ENCODE results near the gene BARHL2.

Gene BARHL2

DNA sequence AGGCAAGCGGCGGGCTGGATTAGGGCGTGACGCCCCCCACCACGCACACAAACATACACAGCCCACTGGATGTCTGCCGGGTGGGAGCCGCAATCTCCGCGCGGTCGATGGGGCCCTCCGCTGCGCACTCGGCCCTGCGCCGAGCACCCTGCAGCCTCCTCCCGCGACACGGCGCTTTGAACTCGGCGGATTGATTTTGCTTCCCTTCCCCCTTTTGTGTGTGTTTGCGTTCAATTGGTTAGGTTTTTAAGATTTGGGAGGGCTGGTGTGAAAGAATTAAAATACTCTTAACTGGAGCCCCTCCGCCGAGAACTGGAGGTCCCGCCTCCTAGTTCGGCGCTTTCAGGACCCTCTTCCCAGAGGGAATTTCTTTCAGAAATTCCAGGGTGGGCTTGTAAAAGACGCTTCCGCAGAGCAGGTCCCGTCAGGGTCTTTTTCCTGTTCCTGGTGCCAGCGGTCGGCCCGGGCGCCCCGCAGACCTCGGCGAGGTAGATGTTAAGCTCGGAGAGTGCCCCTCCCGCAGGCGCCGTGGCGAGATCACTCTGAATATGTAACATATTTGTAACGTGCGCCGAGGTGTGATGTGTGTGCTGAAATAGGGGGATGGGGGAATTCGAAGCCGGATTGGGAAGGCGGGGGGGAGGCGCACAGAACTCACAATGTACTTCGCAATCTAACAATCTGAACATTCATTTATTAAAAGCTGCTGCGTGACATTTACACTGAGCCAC, 8.0 kb upstream of the BARHL2 start:
- DNase-seq (ENCODE audit: low read depth): no peak

DNA sequence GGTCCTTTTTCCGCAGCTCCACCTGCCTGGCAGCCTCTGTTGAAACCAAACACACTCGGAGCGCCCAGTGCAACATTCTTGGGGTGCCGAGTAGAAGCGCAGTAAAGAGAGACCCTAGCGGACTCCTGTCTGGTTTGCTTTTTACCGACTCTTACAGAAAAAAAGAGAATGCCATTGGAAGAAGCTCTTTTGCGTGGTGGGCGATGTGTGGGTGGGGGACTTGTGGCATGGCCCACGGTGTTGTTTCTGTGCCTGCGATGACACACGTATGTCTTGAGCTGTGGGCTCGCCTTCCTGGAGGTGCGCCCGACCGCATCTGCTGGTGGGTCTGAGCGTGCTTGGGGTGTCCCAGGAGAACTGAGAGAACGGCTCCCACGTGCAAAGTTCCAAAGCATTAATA, 7.3 kb upstream of the BARHL2 start:
- DNase-seq (ENCODE audit: low read depth): no peak

DNA sequence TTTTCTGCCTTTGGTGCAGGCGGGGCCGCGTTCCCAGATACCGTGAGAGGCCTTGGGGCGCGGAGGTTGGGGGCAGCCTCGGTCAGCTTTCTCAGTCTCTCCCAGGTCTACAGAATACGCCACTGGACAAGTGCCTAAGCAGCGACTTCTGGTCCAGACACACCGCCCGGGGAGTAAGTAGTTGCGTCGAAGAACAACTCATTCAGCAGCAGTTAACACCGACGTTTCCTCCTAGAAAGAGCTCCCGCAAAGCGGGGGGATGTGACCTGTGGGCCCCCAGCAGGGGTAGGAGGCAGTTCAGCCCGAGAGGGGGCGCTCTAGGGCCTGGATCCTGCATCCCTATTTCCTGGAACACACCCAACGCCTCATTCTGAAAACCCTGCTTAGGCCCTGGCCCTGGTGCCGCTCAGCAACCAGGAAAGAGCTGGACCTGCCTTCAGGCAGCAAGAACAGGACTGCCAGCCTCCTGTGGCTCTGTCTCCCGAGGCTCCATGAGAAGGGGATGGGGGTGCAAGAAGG, 6.5 kb upstream of the BARHL2 start:
- DNase-seq (ENCODE audit: low read depth): no peak

DNA sequence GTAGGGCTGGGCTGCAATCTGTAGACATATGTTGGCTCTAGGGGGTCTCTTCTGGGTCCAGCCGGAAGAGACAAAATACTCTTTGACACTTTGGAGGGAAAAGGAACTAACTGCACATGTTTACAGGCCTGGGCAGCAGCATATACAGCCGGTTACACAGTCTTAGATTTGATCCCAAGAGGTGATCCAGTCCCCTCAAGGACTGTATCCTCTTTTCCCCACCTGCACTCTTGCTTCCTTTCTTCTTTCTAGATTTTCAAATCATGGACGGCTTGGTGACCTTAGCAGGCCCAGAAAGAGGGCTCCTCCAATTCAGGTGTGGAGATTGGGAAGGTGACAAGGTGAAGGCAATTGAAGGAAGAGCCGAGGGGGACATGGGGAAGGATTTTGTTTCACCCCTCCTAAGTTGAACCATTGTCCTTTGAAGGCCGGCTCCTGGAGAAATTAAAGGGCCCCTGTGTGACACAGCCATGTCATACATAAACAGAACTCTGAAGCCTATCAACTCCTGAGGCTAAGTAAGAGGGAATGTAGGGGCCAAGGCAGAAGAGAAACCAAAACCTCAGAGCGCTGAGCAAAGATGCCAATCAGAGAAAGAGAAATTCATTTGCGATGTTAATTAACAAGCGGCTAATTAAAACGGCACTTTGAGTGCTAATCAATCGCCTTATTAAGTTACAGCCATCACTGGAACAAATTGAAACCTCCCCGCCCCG, 5.9 kb upstream of the BARHL2 start:
- no peak for DNase-seq (ENCODE audit: low read depth)

DNA sequence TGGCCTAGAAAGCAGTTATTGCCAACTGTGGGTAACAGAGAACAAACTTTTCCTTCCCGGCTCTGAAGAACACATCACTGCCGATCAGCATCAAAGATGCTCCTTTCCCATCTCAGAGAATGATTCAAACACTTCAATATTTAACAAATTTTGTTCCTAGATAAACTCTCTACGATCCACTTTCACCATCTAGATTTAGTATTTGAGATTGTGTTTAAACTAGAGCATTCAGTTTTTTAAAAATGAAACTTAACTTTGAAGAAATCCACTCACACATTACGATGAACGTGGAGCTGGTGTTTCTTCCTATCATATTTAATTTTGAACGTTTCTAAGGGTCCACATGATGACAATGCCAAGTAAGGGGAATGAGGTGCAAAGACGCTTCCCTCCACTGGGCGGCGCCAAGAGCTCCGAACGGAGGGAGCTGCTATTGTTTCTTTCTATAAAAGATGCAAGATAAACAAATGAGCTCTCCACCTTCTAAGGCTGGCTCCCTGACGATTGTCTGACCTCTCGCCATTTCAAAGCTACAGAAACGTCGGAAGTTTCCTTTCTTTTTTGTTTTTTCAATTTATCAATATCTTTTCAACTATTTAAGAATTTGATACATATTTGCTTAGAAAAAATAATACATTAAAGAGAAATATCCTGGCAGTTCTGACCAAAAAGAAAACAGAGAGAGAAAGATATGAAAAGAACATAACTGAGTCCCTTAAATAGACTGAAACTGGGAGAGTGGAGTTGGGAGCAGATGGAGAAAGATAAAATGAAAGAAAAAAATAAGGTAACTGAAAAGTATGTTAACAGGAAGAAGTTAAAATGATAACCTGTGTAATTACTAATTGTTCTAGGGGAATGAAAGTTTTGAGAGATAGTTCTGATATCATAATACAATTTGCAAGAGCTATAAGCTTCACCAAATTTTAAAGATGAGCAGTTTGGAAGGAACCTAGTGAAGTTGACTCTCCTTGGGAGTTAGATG, 4.4 kb upstream of the BARHL2 start:
- DNase-seq (ENCODE audit: low read depth): no peak

DNA sequence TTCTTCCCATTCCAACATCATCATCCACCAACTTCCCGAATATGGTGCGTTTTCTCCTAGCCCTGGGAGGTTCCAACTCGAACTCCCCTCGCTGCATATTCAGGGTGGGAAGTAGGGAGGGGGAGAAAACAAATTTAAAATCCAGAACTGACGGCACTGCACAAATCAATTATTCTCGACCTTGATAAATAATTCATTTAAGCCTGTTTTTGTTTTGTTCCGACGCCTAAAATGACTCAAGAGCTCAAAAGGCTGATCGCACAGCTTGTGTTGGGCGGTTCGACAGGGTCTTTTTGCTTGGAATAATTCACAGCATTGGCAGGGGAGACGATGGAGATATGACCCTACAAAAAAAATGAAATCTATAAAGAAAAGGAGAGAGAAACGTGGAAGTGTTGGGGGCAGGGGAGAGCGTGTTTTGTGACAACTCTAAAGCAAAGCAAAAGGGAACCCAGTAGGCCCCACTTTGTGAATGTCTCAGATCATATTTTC, 3.1 kb upstream of the BARHL2 start:
- DNase-seq (ENCODE audit: low read depth): no peak

DNA sequence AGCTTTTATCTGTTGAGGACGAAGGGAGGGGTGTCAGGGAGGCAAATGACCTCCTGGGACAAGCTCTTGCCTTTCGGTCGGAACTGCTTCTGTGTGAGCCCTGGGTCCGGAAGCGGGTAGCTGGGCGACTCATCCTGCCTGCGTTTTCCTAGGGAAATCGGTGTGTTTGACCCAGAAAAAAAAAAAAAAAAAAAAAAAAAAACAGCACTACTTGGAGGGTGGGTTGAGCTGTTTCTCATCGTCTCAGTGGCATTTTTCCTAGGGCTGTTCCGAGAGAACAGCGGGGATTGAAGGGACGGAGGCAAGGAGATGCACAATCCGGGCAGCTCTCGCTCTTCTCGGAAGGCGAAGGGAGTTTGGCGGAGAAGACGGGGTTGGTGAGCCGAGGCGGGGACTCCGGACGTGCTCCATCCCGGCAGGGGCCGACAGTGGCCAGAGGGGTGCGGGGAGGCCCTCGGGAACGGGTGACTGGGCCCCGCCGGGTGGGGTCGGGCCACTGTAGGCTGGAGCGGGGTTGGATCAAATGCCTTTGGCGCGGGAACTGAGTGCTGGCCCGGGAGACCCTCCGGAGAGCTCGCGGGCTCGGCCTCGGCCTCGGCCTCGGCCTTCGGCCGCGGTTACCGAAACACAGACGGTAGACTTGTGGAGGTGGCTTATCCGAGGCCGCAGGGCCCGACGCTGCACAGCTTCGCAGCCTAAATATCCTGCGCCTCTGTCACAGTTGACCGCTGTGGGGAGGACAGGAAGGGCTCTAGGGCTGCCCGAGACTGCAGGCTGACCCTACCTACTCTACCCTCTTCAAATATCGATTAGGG, 2.4 kb upstream of the BARHL2 start:
- no peak for DNase-seq (ENCODE audit: low read depth)

DNA sequence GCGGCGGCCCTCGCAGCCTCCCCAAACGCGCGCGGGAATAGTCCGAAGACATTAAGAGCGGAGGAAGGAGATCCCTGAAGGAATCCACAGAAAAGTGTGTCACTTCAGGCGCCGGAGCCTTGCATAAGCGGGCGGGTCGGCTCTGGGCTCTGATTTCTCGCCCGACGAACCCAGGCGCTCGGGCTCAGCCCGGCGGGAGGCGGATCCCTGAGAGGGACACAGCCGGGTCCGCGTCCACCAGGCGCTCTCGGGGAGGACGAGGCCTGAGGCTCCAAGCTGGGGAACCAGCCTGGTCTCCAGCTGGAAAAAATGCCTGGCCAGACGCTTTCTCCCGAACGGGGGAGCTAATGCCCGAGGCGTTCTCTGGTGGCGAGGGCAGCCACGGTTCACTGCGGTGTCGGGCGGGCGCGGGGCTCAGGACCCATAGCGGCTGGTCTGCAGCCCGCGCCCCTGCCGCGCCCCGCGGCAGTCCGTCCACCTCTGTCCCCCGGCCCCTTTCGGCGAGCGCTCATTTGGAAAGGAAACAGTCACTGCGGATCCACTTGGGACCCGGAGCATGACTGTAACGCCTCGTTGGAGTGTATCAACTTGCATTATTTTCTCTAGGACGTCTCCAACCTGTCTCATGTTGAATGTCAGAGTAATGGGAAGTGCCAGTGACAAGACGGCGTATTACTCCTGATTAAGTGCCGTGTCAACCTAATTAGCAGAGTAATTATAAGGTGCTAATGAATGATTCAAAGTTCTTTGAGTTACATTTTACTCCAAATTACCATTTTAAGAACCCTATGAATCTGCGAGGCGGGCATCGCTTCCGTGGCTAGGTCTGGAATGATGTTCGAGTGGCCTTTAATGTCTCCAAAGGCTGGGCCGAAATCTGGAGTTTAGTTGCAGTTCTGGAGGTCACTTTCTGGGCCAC, 1.6 kb upstream of the BARHL2 start:
- no peak for DNase-seq (ENCODE audit: low read depth)

DNA sequence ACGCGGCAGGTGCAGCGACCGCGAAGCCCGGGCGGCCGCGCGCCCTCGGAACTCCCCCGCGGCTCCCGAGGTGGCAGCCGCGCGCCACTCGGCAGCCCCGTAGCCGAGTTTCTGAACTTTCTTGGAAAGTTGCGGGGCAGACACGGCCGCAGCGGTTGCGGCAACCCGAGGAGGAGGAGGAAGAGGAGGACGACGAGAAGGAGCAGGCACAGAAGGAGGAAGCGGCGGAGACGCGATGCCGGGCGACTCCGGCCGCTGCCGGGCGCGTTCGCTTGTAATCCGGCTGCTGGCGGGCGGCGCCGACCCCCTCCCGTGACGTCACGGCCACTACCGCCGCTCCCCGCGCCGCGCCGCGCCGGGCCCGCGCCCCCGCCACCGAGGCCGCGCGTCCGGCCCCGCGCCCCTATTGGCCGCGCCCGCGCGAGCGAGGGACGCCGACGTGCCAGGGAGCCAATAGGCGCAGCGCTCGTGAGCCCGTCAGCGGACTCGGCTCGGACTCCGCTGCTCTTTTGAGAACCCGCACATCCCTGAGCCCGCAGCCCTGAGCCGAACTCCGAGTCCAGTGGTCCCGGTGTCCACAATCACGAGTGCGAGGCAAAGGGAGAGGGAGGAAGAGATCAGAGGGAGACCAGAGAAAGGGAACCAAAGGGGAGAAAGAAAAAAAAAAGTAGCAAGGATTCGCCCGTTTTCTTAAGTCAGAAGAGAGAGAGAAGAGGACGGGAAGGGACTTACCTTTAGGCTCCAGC, 736 bp upstream of the BARHL2 start:
- DNase-seq (ENCODE audit: low read depth): no peak

DNA sequence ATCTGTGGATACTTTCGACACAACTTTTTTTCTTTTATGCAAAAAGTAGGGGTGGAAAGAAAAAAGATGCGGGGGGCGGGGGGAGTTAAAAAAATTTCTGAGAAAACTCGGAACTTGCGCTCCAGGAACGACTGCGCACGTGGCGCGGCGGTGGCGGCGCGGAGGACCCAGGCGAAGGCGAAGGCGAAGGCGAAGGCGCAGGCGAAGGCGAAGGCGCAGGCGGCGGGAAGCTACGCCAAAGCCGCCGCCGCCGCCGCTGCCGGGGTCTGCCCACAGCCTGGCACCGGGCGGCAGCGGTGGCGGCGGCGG, 208 bp upstream of the BARHL2 start:
- no peak for DNase-seq (ENCODE audit: low read depth)

DNA sequence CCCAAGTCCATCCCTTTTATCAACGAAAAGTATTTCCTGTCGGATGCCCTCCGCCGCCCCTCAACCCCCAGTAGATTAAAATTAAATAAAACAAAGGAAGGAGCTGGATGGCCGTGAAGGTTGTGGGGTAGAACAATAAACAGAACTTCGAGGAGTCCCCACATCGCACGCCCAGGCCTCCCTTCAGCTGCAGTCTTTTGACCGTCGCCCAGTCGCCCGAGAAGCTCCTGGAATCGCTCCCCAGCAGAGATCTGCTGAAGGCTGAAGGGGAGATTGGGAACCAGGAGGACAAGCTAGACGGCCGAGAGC, 905 bp downstream of the BARHL2 start:
- no peak for DNase-seq (ENCODE audit: low read depth)

DNA sequence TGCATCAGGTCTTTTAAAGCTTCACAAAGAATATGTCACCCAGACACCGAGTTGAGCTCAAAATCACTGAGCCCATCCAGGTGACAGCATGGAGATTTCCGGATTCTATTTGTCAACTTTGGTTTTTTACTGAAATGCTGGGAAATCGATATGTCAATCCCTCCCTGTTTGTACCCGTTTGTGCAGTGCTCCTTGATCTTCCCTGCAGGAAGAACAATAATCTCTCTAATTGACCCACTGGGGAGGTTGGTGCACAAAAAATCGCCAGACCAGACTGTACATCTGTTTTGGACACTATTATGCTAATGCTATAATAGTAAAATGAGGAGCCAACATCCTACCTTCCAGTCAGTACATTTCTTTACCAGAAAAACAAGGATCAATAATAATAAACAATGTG, 1.8 kb downstream of the BARHL2 start:
- DNase-seq (ENCODE audit: low read depth): no peak

DNA sequence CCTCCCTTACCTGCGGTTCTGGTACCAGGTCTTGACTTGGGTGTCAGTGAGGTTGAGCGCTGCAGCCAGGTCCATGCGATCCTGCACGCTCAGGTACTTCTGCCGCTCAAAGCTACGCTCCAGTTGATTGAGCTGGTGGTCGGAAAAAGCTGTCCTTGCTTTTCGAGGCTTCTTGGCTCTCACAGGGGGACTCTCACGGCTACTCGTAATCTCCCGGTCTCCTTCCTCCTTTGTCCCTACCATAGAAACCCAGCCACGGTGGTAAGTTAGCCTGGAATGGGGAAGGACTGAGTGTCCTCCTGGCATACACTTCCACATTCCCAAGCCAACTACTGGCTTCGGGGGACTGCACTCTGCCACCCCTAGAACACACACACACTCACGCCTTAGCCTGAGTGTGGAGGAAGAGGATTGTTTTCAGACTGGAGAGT, 2.6 kb downstream of the BARHL2 start:
- no peak for DNase-seq (ENCODE audit: low read depth)

DNA sequence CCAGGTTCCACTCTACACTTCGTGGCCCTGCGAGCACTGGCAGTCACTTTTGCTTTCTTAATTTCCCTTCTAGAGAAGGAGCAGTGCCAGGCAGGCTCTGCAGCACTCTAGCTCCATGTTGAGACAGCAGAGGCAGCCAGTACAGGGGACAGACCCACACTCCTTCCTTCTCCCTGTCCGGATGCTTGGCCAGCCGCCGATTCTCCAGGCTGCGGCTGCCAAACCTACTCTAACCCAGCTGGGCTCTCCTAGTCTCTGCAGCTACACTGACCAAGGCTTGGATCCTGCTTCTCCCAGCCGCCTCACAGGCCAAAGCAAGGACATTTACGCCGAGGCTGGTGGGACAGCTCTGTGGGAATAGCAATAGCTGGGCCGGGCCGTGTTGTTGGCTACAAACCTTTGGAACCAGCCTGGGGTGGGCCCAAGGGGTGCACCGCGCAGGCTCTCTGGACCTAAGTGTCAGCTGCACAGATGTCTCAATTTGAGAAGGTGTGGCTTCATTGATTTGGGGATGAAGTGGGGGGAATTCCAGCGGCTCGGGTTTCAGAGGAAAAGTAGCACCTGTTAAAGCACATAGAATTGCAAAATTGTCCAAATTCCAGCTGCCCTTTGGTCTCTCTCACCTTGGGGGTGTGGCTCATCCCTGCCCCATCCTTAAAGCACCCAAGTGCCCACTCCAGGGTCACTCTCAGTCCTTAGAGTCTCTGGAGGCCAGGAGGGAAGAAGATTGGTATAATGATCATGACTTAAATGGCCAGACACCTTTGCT, 3.2 kb downstream of the BARHL2 start:
- no peak for DNase-seq (ENCODE audit: low read depth)

DNA sequence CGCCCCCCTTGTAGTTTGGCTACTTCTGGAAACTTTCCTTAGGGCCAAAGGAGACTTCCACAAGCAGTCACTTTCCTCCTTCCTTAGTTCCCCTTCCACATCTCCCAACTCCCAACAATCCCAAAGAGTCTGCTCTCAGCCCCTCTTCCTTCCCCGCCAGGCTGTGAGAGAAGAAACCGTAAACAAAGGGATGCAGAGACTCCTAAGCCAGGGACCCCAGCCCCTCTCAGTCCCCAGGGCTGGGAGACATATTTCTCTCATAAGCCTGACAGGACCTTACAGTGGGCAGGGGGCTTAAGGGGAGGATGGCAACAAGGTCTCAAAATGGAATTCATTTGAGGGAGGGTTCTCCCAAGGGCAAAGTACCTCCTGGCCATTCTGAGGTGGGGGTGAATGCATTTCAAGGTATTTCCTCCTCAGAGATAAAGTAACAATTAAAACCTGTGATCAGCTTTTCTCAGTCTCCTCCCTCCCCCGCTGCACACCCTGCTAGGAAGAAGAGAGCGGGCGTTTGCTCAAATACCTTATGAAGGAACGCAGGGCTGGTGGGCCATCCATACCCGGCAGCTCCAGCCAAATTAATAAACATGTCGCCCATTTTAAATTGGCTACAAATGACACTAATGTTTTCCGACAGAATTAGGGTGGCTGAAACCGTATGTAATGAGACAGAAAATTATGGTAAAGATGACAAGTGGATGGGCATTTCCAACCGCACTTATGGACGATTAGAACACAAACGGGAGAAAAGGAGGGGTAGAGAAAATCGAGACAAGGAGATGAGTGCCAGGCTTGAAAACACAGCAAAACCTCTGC, 4.0 kb downstream of the BARHL2 start:
- DNase-seq (ENCODE audit: low read depth): no peak

DNA sequence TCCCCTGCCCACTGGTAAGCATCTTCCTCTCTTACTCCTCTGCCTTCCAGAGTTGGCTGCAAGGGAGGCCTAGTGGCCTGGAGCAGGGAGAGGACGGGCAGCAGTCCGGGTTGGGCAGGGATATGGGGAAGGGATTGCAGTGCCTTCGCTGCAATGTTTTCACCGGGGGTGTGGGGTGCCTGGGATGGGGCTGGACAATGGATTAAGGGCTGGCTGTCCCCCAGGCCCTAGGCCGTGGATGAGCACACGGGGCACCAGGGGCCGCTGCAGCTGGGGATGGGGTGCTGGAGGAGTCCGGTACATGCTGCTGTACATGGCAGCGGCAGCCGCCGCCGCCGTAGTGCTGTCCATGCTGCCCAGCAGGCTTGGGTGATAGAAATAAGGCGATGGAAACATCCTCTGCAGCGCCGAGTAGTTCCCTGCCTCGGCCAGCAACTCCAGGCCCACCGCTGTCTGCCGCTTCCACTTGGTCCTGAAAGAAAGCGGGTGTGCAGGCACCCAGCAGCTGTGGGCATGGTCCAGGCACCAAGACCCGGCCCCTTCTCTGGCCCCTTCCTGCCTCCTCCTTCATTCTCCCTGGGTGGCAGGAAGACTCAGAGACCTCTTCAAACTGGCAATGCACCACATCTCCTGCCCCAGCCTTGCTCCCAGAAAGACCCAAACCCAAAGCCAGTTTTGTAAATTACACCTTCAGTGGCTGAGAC, 4.8 kb downstream of the BARHL2 start:
- no peak for DNase-seq (ENCODE audit: low read depth)

DNA sequence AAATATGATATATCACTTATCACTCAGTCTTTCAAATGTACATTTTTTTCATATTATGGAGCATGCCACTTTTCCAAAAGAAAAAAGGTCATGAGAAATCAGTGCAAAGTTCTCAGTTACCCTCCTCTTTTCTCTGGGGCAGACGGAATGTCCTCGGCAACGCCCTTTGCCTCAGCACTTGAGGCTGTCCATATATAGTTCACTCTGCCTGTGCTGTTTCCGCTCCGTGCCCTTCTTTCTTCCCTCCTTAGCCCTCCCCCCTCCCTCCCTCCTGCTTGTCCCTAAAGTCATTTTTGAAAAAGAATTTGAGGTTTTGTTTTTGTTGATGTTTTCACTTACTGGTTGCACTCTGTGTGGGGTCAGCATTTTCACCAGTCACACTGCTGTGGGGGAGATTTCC, 5.4 kb downstream of the BARHL2 start:
- DNase-seq (ENCODE audit: low read depth): no peak
